Chondrocyte (in vitro differentiated cells): Measurements from ENCODE around the gene ABCF1. TPM values are rescaled to one million over a fixed set of nuclear protein-coding genes. Genes with fewer than 3 reads are reported as not detected.
"Not testable (repeated sequence)": the region's sequence is repeated elsewhere in the genome, so short reads cannot be mapped to it uniquely, and the experiment has no call there.

Experiments used
- DNase-seq: peaks from one replicate; pipeline ENCODE4 v3.0.0; 2021; ENCODE audit warnings: mixed read lengths, low spot score
- H3K27ac Mint-ChIP-seq: one replicate; pipeline ENCODE4 v1.8.0; 2021; ENCODE audit warnings: mild to moderate bottlenecking, moderate library complexity, mixed read lengths; ENCODE audit not compliant: unreplicated experiment
- H3K27me3 Mint-ChIP-seq: 2 replicates; pipeline ENCODE4 v1.8.0; 2021; ENCODE audit warnings: low read depth, mixed read lengths
- H3K36me3 Mint-ChIP-seq: 2 replicates; pipeline ENCODE4 v1.8.0; 2021; ENCODE audit warnings: low read depth, mixed read lengths
- H3K4me1 Mint-ChIP-seq: 2 replicates; pipeline ENCODE4 v1.8.0; 2021; ENCODE audit warnings: low read depth, mild to moderate bottlenecking, mixed read lengths
- H3K4me3 Mint-ChIP-seq: one replicate; pipeline ENCODE4 v1.8.0; 2021; ENCODE audit warnings: mild to moderate bottlenecking, moderate library complexity, mixed read lengths; ENCODE audit not compliant: unreplicated experiment
- H3K9me3 Mint-ChIP-seq: 2 replicates; pipeline ENCODE4 v1.8.0; 2021; ENCODE audit warnings: low read depth, mixed read lengths
- CTCF ChIP-seq: fragments of 200-600 bp; sonication (generic); IDR thresholded peaks from 2 replicates; pipeline ENCODE4 v1.5.0; 2021; ENCODE audit warnings: antibody characterized with exemption, mild to moderate bottlenecking, moderate library complexity
- total RNA-seq: library from RNA; stranded (reverse); gene quantifications from 3 replicates; pipeline ENCODE4 v1.2.1, GENCODE V29; 2021

ABCF1 gene
- total RNA-seq, 1 donor from 2014 or later, result 53.0 TPM

- H3K4me3 Mint-ChIP-seq, result not testable (repeated sequence)
Observed at GRCh38 chr6:30597315-30598144, 26.3 kb downstream of the ABCF1 start.

DNA sequence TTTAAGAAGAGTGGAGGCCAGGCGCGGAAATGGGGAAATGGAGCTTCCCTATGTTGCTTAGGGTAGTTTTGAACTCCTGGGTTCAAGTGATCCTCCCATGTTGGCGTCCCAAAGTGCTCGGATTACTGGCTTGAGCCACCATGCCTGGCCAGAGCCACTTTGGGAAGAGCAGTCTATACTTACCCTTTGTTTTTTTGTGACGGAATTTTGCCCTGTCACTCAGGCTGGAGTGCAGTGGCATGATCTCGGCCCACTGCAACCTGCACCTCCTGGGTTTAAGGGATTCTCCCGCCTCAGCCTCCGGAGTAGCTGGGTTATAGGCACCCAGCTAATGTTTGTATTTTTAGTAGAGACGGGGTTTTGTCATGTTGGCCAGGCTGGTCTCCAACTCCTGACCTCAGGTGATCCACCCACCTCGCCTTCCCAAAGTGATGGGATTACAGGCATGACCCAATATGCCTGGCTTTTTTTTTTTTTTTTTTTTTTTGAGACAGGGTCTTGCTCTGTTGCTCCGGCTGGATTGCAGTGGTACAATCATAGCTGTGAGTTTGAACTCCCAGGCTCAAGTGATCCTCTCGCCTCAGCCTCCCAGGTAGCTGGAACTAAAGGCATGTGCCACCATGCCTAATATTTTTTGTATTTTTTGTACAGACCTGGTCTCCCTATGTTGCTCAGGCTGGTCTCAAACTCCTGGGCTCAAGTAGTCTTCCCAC, 27.8 kb downstream of the ABCF1 start:
- no peak for TF ChIP-seq CTCF
- Mint-ChIP-seq H3K27ac (no peak overlapping the region), H3K36me3 (peaks cover 22% of the 10 kb centered on the region), H3K27me3 (no peaks in the 10 kb centered on the region), H3K4me1 (peaks cover 18% of the 10 kb centered on the region), H3K4me3 (no peak overlapping the region), H3K9me3 (no peaks in the 10 kb centered on the region)
- no peak for DNase-seq

More at GRCh38 chr6:30597315-30598144, 26.3 kb downstream of the ABCF1 start:
- peak; percentile 86 for TF ChIP-seq CTCF
- peak overlapping the region; percentile 85 for H3K27ac Mint-ChIP-seq
- not testable (repeated sequence) for H3K9me3 Mint-ChIP-seq, H3K27me3 Mint-ChIP-seq, DNase-seq
- H3K36me3 Mint-ChIP-seq, result peaks cover 10% of the 10 kb centered on the region
- peaks cover 11% of the 10 kb centered on the region for H3K4me1 Mint-ChIP-seq

- Mint-ChIP-seq H3K4me3 (no peak overlapping the region), H3K27ac (peak overlapping the region; percentile 10)
Observed at GRCh38 chr6:30599625-30600324, 28.5 kb downstream of the ABCF1 start.

GRCh38 chr6:30600451-30600961, 29.3 kb downstream of the ABCF1 start:
- no peak for TF ChIP-seq CTCF
- no peak for DNase-seq
- Mint-ChIP-seq H3K36me3 (peaks cover 35% of the 10 kb centered on the region), H3K27me3 (no peaks in the 10 kb centered on the region), H3K27ac (peak overlapping the region; percentile 49), H3K4me3 (no peak overlapping the region), H3K9me3 (no peaks in the 10 kb centered on the region), H3K4me1 (peaks cover 18% of the 10 kb centered on the region)

More at GRCh38 chr6:30599625-30600324, 28.5 kb downstream of the ABCF1 start:
- no peak for DNase-seq
- no peaks in the 10 kb centered on the region for H3K27me3 Mint-ChIP-seq
- H3K9me3 Mint-ChIP-seq, result no peaks in the 10 kb centered on the region
- no peak for TF ChIP-seq CTCF
- peaks cover 18% of the 10 kb centered on the region for H3K4me1 Mint-ChIP-seq
- peaks cover 29% of the 10 kb centered on the region for H3K36me3 Mint-ChIP-seq

DNA sequence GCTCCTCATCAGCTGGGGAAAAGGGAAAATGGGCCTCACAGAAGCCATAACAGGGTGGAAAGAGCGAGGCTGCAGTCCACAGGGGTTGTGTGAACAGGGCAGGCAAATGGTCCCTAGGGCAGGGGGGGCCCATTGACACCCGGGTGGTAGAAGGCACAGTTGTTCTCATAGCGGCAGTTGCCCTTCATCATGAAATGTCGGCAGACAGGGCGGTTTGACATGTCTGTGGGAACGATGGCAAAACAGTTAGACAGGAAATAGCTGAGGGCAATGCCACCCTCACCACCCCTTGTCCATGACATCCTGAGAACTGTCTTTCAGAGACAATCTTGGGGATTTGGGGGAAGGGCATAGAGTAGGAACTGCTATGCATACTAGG, 30.2 kb downstream of the ABCF1 start:
- Mint-ChIP-seq H3K4me1 (peaks cover 18% of the 10 kb centered on the region), H3K4me3 (no peak overlapping the region), H3K36me3 (peaks cover 42% of the 10 kb centered on the region), H3K27me3 (no peaks in the 10 kb centered on the region), H3K27ac (peak overlapping the region; percentile 12), H3K9me3 (no peaks in the 10 kb centered on the region)
- TF ChIP-seq CTCF, result no peak
- DNase-seq, result no peak
